Effector memory CD4-positive, alpha-beta T cell (primary cell): ENCODE measurements around the gene ZNF319.

ENCODE experiments used
- DNase-seq, 3 donors: peaks; one replicate each; pipeline ENCODE4 v3.0.0-alpha.2; 2020
- H3K27ac ChIP-seq: 2 replicates; pipeline ENCODE4 v1.7.0; 2013; ENCODE audit warnings: mild to moderate bottlenecking, low read length, moderate library complexity; ENCODE audit not compliant: insufficient read depth, poor library complexity, severe bottlenecking
- H3K27me3 ChIP-seq: replicated peaks from 2 replicates; pipeline ENCODE4 v1.7.0; 2013; ENCODE audit warnings: mild to moderate bottlenecking, low read length; ENCODE audit not compliant: insufficient read depth, control insufficient read depth, poor library complexity, severe bottlenecking
- H3K36me3 ChIP-seq: 2 replicates; pipeline ENCODE4 v1.7.0; 2013; ENCODE audit warnings: mild to moderate bottlenecking, low read length, moderate library complexity; ENCODE audit not compliant: control insufficient read depth, insufficient read depth
- H3K4me1 ChIP-seq: 2 replicates; pipeline ENCODE4 v1.7.0; 2013; ENCODE audit warnings: low read length, mild to moderate bottlenecking; ENCODE audit not compliant: control insufficient read depth, insufficient read depth, poor library complexity, severe bottlenecking
- H3K4me3 ChIP-seq: 2 replicates; pipeline ENCODE4 v1.7.0; 2013; ENCODE audit warnings: low read length, low read depth, mild to moderate bottlenecking; ENCODE audit not compliant: insufficient read depth, poor library complexity, severe bottlenecking
- H3K9me3 ChIP-seq: 2 replicates; pipeline ENCODE4 v1.7.0; 2013; ENCODE audit warnings: mild to moderate bottlenecking, low read length, moderate library complexity; ENCODE audit not compliant: control insufficient read depth

ZNF319 gene

GRCh38 chr16:58027916-58028455 is 27.5 kb upstream of the ZNF319 start:
- no peaks in the 10 kb centered on the region for H3K36me3 ChIP-seq
- H3K4me1 ChIP-seq, result peaks cover 21% of the 10 kb centered on the region
- no peak overlapping the region for H3K4me3 ChIP-seq
- DNase-seq, result no peak
- no peak overlapping the region for H3K27ac ChIP-seq
- no peaks in the 10 kb centered on the region for H3K27me3 ChIP-seq
- H3K9me3 ChIP-seq, result no peaks in the 10 kb centered on the region

- Histone ChIP-seq H3K4me1 (peaks cover 21% of the 10 kb centered on the region), H3K27me3 (no peaks in the 10 kb centered on the region), H3K27ac (no peak overlapping the region), H3K36me3 (no peaks in the 10 kb centered on the region), H3K9me3 (no peaks in the 10 kb centered on the region), H3K4me3 (peak overlapping the region; percentile 89)
- no peak for DNase-seq
Observed at GRCh38 chr16:58027161-58027915, 26.9 kb upstream of the ZNF319 start.

GRCh38 chr16:58026705-58027160 is 26.3 kb upstream of the ZNF319 start:
- Histone ChIP-seq H3K4me1 (peaks cover 21% of the 10 kb centered on the region), H3K27ac (no peak overlapping the region), H3K36me3 (no peaks in the 10 kb centered on the region), H3K4me3 (peak overlapping the region; percentile 89), H3K27me3 (no peaks in the 10 kb centered on the region), H3K9me3 (no peaks in the 10 kb centered on the region)
- DNase-seq, result no peak

GRCh38 chr16:58026139-58026704 is 25.8 kb upstream of the ZNF319 start:
- H3K4me1 ChIP-seq, result peaks cover 21% of the 10 kb centered on the region
- no peaks in the 10 kb centered on the region for H3K27me3 ChIP-seq
- no peak for DNase-seq
- H3K4me3 ChIP-seq, result peak overlapping the region; percentile 89
- no peak overlapping the region for H3K27ac ChIP-seq
- no peaks in the 10 kb centered on the region for H3K9me3 ChIP-seq
- no peaks in the 10 kb centered on the region for H3K36me3 ChIP-seq

GRCh38 chr16:58025351-58026138 is 25.1 kb upstream of the ZNF319 start, which contains the start of gene MMP15:
Gene MMP15, plus strand, starts transcription at chr16:58025754. Its CDS starts 597 bp downstream, at chr16:58026351.
- H3K4me3 ChIP-seq, result peak within 1 kb of the TSS; percentile 89
- no peaks in the 10 kb centered on the region for H3K36me3 ChIP-seq
- DNase-seq, result peak; percentile 35 to 55 (median 50)
- peaks cover 21% of the 10 kb centered on the region for H3K4me1 ChIP-seq
- peak within 1 kb of the TSS; percentile 35 for H3K27ac ChIP-seq
- H3K9me3 ChIP-seq, result no peaks in the 10 kb centered on the region
- no peaks in the 10 kb centered on the region for H3K27me3 ChIP-seq

- no peaks in the 10 kb centered on the region for H3K9me3 ChIP-seq
- DNase-seq, result peak in 1 of 3 donors; percentile 14
- no peaks in the 10 kb centered on the region for H3K27me3 ChIP-seq
- H3K4me1 ChIP-seq, result peaks cover 21% of the 10 kb centered on the region
- H3K27ac ChIP-seq, result peak overlapping the region; percentile 35
- peak overlapping the region; percentile 89 for H3K4me3 ChIP-seq
- H3K36me3 ChIP-seq, result no peaks in the 10 kb centered on the region
Observed at GRCh38 chr16:58024486-58025350, 24.2 kb upstream of the ZNF319 start.

- Histone ChIP-seq H3K27ac (no peak overlapping the region), H3K4me3 (no peak overlapping the region), H3K36me3 (no peaks in the 10 kb centered on the region), H3K9me3 (no peaks in the 10 kb centered on the region), H3K27me3 (no peaks in the 10 kb centered on the region), H3K4me1 (peaks cover 21% of the 10 kb centered on the region)
- DNase-seq, result no peak
Observed at GRCh38 chr16:58022601-58023371, 22.3 kb upstream of the ZNF319 start.

- Histone ChIP-seq H3K9me3 (no peaks in the 10 kb centered on the region), H3K4me3 (no peak overlapping the region), H3K36me3 (peaks cover 5% of the 10 kb centered on the region), H3K4me1 (peaks cover 15% of the 10 kb centered on the region), H3K27me3 (no peaks in the 10 kb centered on the region), H3K27ac (no peak overlapping the region)
- DNase-seq, result no peak
Observed at GRCh38 chr16:58021661-58022551, 21.4 kb upstream of the ZNF319 start.
